Spleen (tissue), 11 donors: ENCODE results near the gene ABLIM2. TPM values are rescaled to one million over a fixed set of nuclear protein-coding genes. Genes with fewer than 3 reads are reported as not detected.

Experiments
- DNase-seq: peaks from one replicate; pipeline ENCODE4 v3.0.0-alpha.2; 2020
- H3K27ac ChIP-seq, 8 donors: fragments of 200-600 bp; sonication (generic) in 7 of 8; 1 replicate in 4 of 8; 2 replicates in 4 of 8; pipeline versions ENCODE4 v1.5.0 to v1.8.0; 2016 to 2021; ENCODE audit warnings: inconsistent platforms in 4 of 8, mild to moderate bottlenecking in 4 of 8, moderate library complexity in 1 of 8
- H3K27me3 ChIP-seq, 7 donors: fragments of 200-600 bp; sonication (generic) in 6 of 7; replicated peaks in 1 of 7; 1 replicate in 4 of 7; 2 replicates in 3 of 7; pipeline versions ENCODE4 v1.5.0 to v1.8.0; 2016 to 2021; ENCODE audit warnings: inconsistent platforms in 3 of 7, mild to moderate bottlenecking in 1 of 7
- H3K36me3 ChIP-seq, 6 donors: fragments of 200-600 bp; sonication (generic) in 5 of 6; 1 replicate in 4 of 6; 2 replicates in 2 of 6; pipeline versions ENCODE4 v1.5.0 to v1.8.0; 2016 to 2021; ENCODE audit warnings: inconsistent platforms in 2 of 6
- H3K4me1 ChIP-seq, 6 donors: fragments of 200-600 bp; sonication (generic) in 5 of 6; 1 replicate in 3 of 6; 2 replicates in 3 of 6; pipeline versions ENCODE4 v1.5.0 to v1.8.0; 2016 to 2021; ENCODE audit warnings: inconsistent platforms in 3 of 6
- H3K4me3 ChIP-seq, 8 donors: fragments of 200-600 bp; sonication (generic) in 7 of 8; 1 replicate in 4 of 8; 2 replicates in 4 of 8; pipeline versions ENCODE4 v1.5.0 to v1.8.0; 2016 to 2021; ENCODE audit warnings: inconsistent platforms in 4 of 8, mild to moderate bottlenecking in 4 of 8, moderate library complexity in 2 of 8
- H3K9me3 ChIP-seq, 8 donors: fragments of 200-600 bp; sonication (generic) in 7 of 8; 1 replicate in 4 of 8; 2 replicates in 4 of 8; pipeline versions ENCODE4 v1.5.0 to v1.8.0; 2016 to 2021; ENCODE audit warnings: inconsistent platforms in 4 of 8
- CTCF ChIP-seq, 11 experiments: fragments of 200-600 bp in 7 of 11; fragments of 450-650 bp in 4 of 11; sonication (generic) in 4 of 11; IDR thresholded peaks in 8 of 11; conservative IDR thresholded peaks in 3 of 11; 1 replicate in 7 of 11; 2 replicates in 4 of 11; pipeline versions ENCODE4 v1.4.0 to v1.8.0; 2016 to 2021; ENCODE audit warnings: antibody characterized with exemption in 11 of 11, inconsistent platforms in 4 of 11, mild to moderate bottlenecking in 1 of 11
- POLR2A ChIP-seq, 3 donors: fragments of 450-650 bp; IDR thresholded peaks; one replicate each; pipeline ENCODE4 v1.5.1; 2017; ENCODE audit warnings: antibody characterized with exemption in 3 of 3, mild to moderate bottlenecking in 1 of 3
- POLR2AphosphoS5 ChIP-seq, 3 donors: sonication (generic); formaldehyde crosslinking; IDR thresholded peaks; one replicate each; pipeline ENCODE4 v1.5.1; 2017; ENCODE audit warnings: antibody characterized with exemption in 3 of 3
- WGBS, 5 donors: extraction: QIAGEN DNeasy Blood & Tissue Kit in 3 of 5; methylation state at CpG; one replicate each; pipeline versions ENCODE4 v1.1.5 to v1.1.7; 2013 to 2018; 5-methylcytosine and 5-hydroxymethylcytosine counted together
- intact Hi-C: fragments of 100-400 bp; cut with DNase I; formaldehyde crosslinking; loops from one replicate; pipeline ENCODE4 v1.15.0; 2023; ENCODE audit warnings: low total_unique reads
- polyA plus RNA-seq, 3 donors: library from polyadenylated mRNA; stranded (reverse); fragments of 200-250 nt; gene quantifications; one replicate each; pipeline ENCODE4 v1.2.1, GENCODE V29; 2013
- total RNA-seq, 7 donors: library from RNA; depleted of rRNA in 3 of 7; stranded (reverse); fragments of >200 nt in 3 of 7; fragmentation: NEBNext Ultra II Directional in 4 of 7; extraction: Animal tissue kit (Norgen Biotek cat#: 25700) in 4 of 7; gene quantifications; one replicate each; pipeline versions ENCODE4 v1.1.0 to v1.2.1, GENCODE V29; 2016 to 2021
- donor health status: healthy with polysubstance abuse.
- donor health status: DM: no; HTN: no; CAD: no; lungs with moderate emphysema.
- donor health status: DM: no; HTN: no; CAD: no.
- donor health status: Bipolar disorder and iron deficiency.
- donor health status: healthy.
- donor health status: DM: no; HTN: no; CAD: no.
- donor health status: DM: yes; HTN: yes; CAD: no.

Gene ABLIM2
- total and polyA plus RNA-seq, 10 donors, result 11.8 to 127 (median 62.8) TPM

- H3K9me3 ChIP-seq, result peaks cover 0 to 30% (median 25%) of the 10 kb centered on the region in 8 donors
- no peak for DNase-seq
- peaks cover 0 to 63% (median 10%) of the 10 kb centered on the region in 6 donors for H3K36me3 ChIP-seq
- intact Hi-C loops, result no loop called here
- no peak for TF ChIP-seq CTCF (IDR thresholded peaks at IDR 0.05 in 8 of 11, conservative IDR thresholded peaks at IDR 0.05 in 3 of 11)
- no peak for TF ChIP-seq POLR2AphosphoS5 (IDR thresholded peaks at IDR 0.05)
- no peak for TF ChIP-seq POLR2A (IDR thresholded peaks at IDR 0.05)
- H3K27me3 ChIP-seq, result no peaks in the 10 kb centered on the region
- no peak overlapping the region for H3K27ac ChIP-seq
- 55 to 75% (median 65%) methylated on average over 5 to 7 of the region's 7 CpGs for WGBS, 5 donors
- H3K4me1 ChIP-seq, result no peaks in the 10 kb centered on the region
- H3K4me3 ChIP-seq, result no peak overlapping the region
Observed at GRCh38 chr4:8061145-8061544, 97.5 kb downstream of the ABLIM2 start.

- no peaks in the 10 kb centered on the region for H3K27me3 ChIP-seq
- TF ChIP-seq POLR2A (IDR thresholded peaks at IDR 0.05) (no peak), CTCF (IDR thresholded peaks at IDR 0.05 in 8 of 11, conservative IDR thresholded peaks at IDR 0.05 in 3 of 11) (no peak), POLR2AphosphoS5 (IDR thresholded peaks at IDR 0.05) (peak in 1 of 3 donors; percentile 26)
- H3K36me3 ChIP-seq, result peaks cover 0 to 65% (median 10%) of the 10 kb centered on the region in 6 donors
- H3K27ac ChIP-seq, result no peak overlapping the region
- intact Hi-C loops, result no loop called here
- H3K9me3 ChIP-seq, result peaks cover 0 to 31% (median 25%) of the 10 kb centered on the region in 8 donors
- no peak overlapping the region for H3K4me3 ChIP-seq
- H3K4me1 ChIP-seq, result no peaks in the 10 kb centered on the region
- whole genome bisulfite sequencing, 5 donors, result 84 to 92% (median 90%) methylated on average over 13 to 18 of the region's 18 CpGs
- DNase-seq, result no peak
Observed at GRCh38 chr4:8060632-8061031, 98.0 kb downstream of the ABLIM2 start.

- Histone ChIP-seq H3K4me3 (no peak overlapping the region), H3K27ac (no peak overlapping the region), H3K4me1 (no peaks in the 10 kb centered on the region), H3K36me3 (peaks cover 0 to 73% (median 17%) of the 10 kb centered on the region in 6 donors), H3K9me3 (peaks cover 0 to 19% (median 12%) of the 10 kb centered on the region in 8 donors), H3K27me3 (no peaks in the 10 kb centered on the region)
- TF ChIP-seq POLR2AphosphoS5 (IDR thresholded peaks at IDR 0.05), result peak in 1 of 3 donors; percentile 33
- TF ChIP-seq POLR2A (IDR thresholded peaks at IDR 0.05), result no peak
- no peak for TF ChIP-seq CTCF (IDR thresholded peaks at IDR 0.05 in 8 of 11, conservative IDR thresholded peaks at IDR 0.05 in 3 of 11)
- DNase-seq, result no peak
- 84 to 91% (median 90%) methylated on average over 11 to 18 of the region's 18 CpGs for WGBS, 5 donors
- intact Hi-C loops, result no loop called here
Observed at GRCh38 chr4:8058031-8058479, 100.6 kb downstream of the ABLIM2 start.

- 84 to 92% (median 89%) methylated on average over 5 to 6 of the region's 6 CpGs for WGBS, 5 donors
- Histone ChIP-seq H3K36me3 (peaks cover 0 to 75% (median 19%) of the 10 kb centered on the region in 6 donors), H3K27me3 (peaks cover 0 to 9% (median 0%) of the 10 kb centered on the region in 7 donors), H3K27ac (no peak overlapping the region), H3K9me3 (peaks cover 0 to 18% (median 12%) of the 10 kb centered on the region in 8 donors), H3K4me3 (no peak overlapping the region), H3K4me1 (peaks cover 0 to 27% (median 15%) of the 10 kb centered on the region in 6 donors)
- no peak for DNase-seq
- intact Hi-C loops, result no loop called here
- TF ChIP-seq POLR2AphosphoS5 (IDR thresholded peaks at IDR 0.05) (peak in 1 of 3 donors; percentile 16), POLR2A (IDR thresholded peaks at IDR 0.05) (no peak)
Observed at GRCh38 chr4:8055206-8055605, 103.4 kb downstream of the ABLIM2 start.
